H1 (cell line): Measurements from ENCODE around the gene UBE2H. TPM values are rescaled to one million over a fixed set of nuclear protein-coding genes. Genes with fewer than 3 reads are reported as not detected.

Experiments used
- CTCF ChIA-PET: fragments of 300-600 bp; sonication (Branson Sonifier 250); formaldehyde crosslinking; loops from one replicate; lab custom pipeline; 2021; ENCODE audit not compliant: partially characterized antibody; lab: Charles Lee
- POLR2A ChIA-PET: fragments of 300-600 bp; sonication (Branson Sonifier 250); formaldehyde crosslinking; loops from one replicate; lab custom pipeline; 2021; ENCODE audit warnings: inconsistent platforms; ENCODE audit not compliant: partially characterized antibody; lab: Charles Lee
- DNase-seq, 2 experiments: peaks; one replicate each; pipeline versions ENCODE4 v3.0.0 to v3.0.0-alpha.2; 2010 to 2022; ENCODE audit warnings: low spot score in 2 of 2, low read depth in 1 of 2, mixed read lengths in 1 of 2
- FAIRE-seq: peaks from 2 replicates; lab custom pipeline; 2011; peaks lifted over from hg19 to GRCh38; lab: Jason Lieb, UNC
- H2AFZ ChIP-seq: 2 replicates; pipeline ENCODE4 v1.8.1; 2012; ENCODE audit warnings: low read length, inconsistent platforms
- H2AK5ac ChIP-seq: 2 replicates; pipeline ENCODE4 v1.6.1; 2013; ENCODE audit warnings: low read depth, low read length
- H2BK120ac ChIP-seq: replicated peaks from 2 replicates; pipeline ENCODE3; 2013; ENCODE audit warnings: low read depth, low read length, inconsistent platforms
- H2BK12ac ChIP-seq: 2 replicates; pipeline ENCODE4 v1.6.1; 2013; ENCODE audit warnings: low read depth, low read length
- H2BK15ac ChIP-seq: 2 replicates; pipeline ENCODE4 v1.6.1; 2013; ENCODE audit warnings: low read length
- H2BK20ac ChIP-seq: 2 replicates; pipeline ENCODE4 v1.6.1; 2013; ENCODE audit warnings: low read length
- H2BK5ac ChIP-seq: 2 replicates; pipeline ENCODE4 v1.6.1; 2013; ENCODE audit warnings: low read depth, low read length
- H3K14ac ChIP-seq: 2 replicates; pipeline ENCODE4 v1.6.1; 2013; ENCODE audit warnings: inconsistent platforms; ENCODE audit not compliant: insufficient read length
- H3K18ac ChIP-seq: 2 replicates; pipeline ENCODE4 v1.6.1; 2013; ENCODE audit warnings: low read length; ENCODE audit errors: extremely low read depth
- H3K23ac ChIP-seq: 2 replicates; pipeline ENCODE4 v1.6.1; 2013; ENCODE audit warnings: inconsistent platforms; ENCODE audit not compliant: insufficient read length
- H3K23me2 ChIP-seq: 2 replicates; pipeline ENCODE4 v1.6.1; 2013; ENCODE audit warnings: low read depth, low read length
- H3K27ac ChIP-seq: 2 replicates; pipeline ENCODE4 v1.6.1; 2011; ENCODE audit warnings: low read depth, low read length, inconsistent platforms
- H3K27me3 ChIP-seq, 4 experiments: replicated peaks in 1 of 4; 1 replicate in 1 of 4; 2 replicates in 3 of 4; pipeline versions ENCODE4 v1.6.1 to v1.8.1; 2011 to 2013; ENCODE audit warnings: low read length in 3 of 4, mild to moderate bottlenecking in 3 of 4, inconsistent platforms in 2 of 4, mixed read lengths in 2 of 4, moderate library complexity in 1 of 4; ENCODE audit not compliant: control insufficient read depth in 3 of 4, insufficient read depth in 3 of 4; ENCODE audit errors: extremely low read depth in 1 of 4
- H3K36me3 ChIP-seq, 4 experiments: 2 replicates each; pipeline versions ENCODE4 v1.6.1 to v1.8.1; 2011 to 2013; ENCODE audit warnings: mild to moderate bottlenecking in 4 of 4, low read length in 3 of 4, moderate library complexity in 2 of 4, control low read depth in 1 of 4, inconsistent platforms in 1 of 4; ENCODE audit not compliant: insufficient read depth in 4 of 4, control insufficient read depth in 2 of 4
- H3K4ac ChIP-seq: replicated peaks from 2 replicates; pipeline ENCODE3; 2013; ENCODE audit warnings: low read length, low read depth, mixed read lengths, inconsistent platforms; ENCODE audit not compliant: insufficient read length
- H3K4me1 ChIP-seq, 4 experiments: replicated peaks in 1 of 4; 1 replicate in 1 of 4; 2 replicates in 3 of 4; pipeline versions ENCODE4 v1.6.1 to v1.8.1; 2011 to 2013; ENCODE audit warnings: low read length in 3 of 4, inconsistent platforms in 2 of 4, mixed read lengths in 1 of 4; ENCODE audit not compliant: insufficient read depth in 4 of 4, control insufficient read depth in 3 of 4
- H3K4me2 ChIP-seq, 2 experiments: 2 replicates each; pipeline versions ENCODE4 v1.6.1 to v1.8.1; 2011 to 2013; ENCODE audit warnings: low read depth in 2 of 2, low read length in 2 of 2, control low read depth in 1 of 2, inconsistent platforms in 1 of 2, mild to moderate bottlenecking in 1 of 2; ENCODE audit not compliant: insufficient read depth in 1 of 2
- H3K4me3 ChIP-seq, 4 experiments: fragments of 200-600, 300-600 bp in 1 of 4; sonication (generic), shearing (Covaris generic), sonication (Bioruptor Twin) in 1 of 4; 2 replicates each; pipeline versions ENCODE4 v1.5.1 to v1.8.1; 2011 to 2016; ENCODE audit warnings: low read length in 4 of 4, low read depth in 3 of 4, control low read depth in 2 of 4, inconsistent platforms in 2 of 4, mild to moderate bottlenecking in 2 of 4, mixed read lengths in 1 of 4, moderate library complexity in 1 of 4; ENCODE audit not compliant: insufficient read depth in 2 of 4; ENCODE audit errors: extremely low read depth in 1 of 4
- H3K56ac ChIP-seq: replicated peaks from 2 replicates; pipeline ENCODE3; 2013; ENCODE audit warnings: low read depth, mild to moderate bottlenecking, mixed read lengths, low read length, inconsistent platforms; ENCODE audit not compliant: insufficient read length
- H3K79me1 ChIP-seq: 2 replicates; pipeline ENCODE4 v1.6.1; 2013; ENCODE audit warnings: low read depth, low read length, control low read depth
- H3K79me2 ChIP-seq, 2 experiments: 2 replicates each; pipeline versions ENCODE4 v1.6.1 to v1.8.1; 2012 to 2013; ENCODE audit warnings: low read length in 2 of 2, mild to moderate bottlenecking in 2 of 2, inconsistent platforms in 1 of 2; ENCODE audit not compliant: insufficient read depth in 2 of 2, control insufficient read depth in 1 of 2
- H3K9ac ChIP-seq, 4 experiments: replicated peaks in 1 of 4; 1 replicate in 1 of 4; 2 replicates in 3 of 4; pipeline versions ENCODE4 v1.6.1 to v1.8.1; 2011 to 2013; ENCODE audit warnings: low read depth in 3 of 4, low read length in 3 of 4, control low read depth in 2 of 4, mild to moderate bottlenecking in 2 of 4, moderate library complexity in 2 of 4, inconsistent platforms in 1 of 4; ENCODE audit errors: extremely low read depth in 1 of 4
- H3K9me3 ChIP-seq, 2 experiments: 2 replicates each; pipeline versions ENCODE4 v1.6.1 to v1.8.1; 2012 to 2013; ENCODE audit warnings: mild to moderate bottlenecking in 2 of 2, moderate library complexity in 2 of 2, control low read depth in 1 of 2, inconsistent platforms in 1 of 2, low read depth in 1 of 2, low read length in 1 of 2, mixed read lengths in 1 of 2; ENCODE audit not compliant: insufficient read depth in 2 of 2
- H4K20me1 ChIP-seq, 2 experiments: replicated peaks in 1 of 2; 2 replicates each; pipeline versions ENCODE3 to v1.8.1; 2011 to 2013; ENCODE audit warnings: inconsistent platforms in 2 of 2, low read length in 2 of 2, mild to moderate bottlenecking in 1 of 2; ENCODE audit not compliant: insufficient read depth in 2 of 2, control insufficient read depth in 1 of 2
- H4K5ac ChIP-seq: 2 replicates; pipeline ENCODE4 v1.6.1; 2013; ENCODE audit warnings: low read length, low read depth, mixed read lengths, inconsistent platforms; ENCODE audit not compliant: insufficient read length
- H4K8ac ChIP-seq: 2 replicates; pipeline ENCODE4 v1.8.0; 2013; ENCODE audit warnings: mild to moderate bottlenecking, moderate library complexity, low read length, inconsistent platforms; ENCODE audit not compliant: insufficient read depth; ENCODE audit errors: extremely low read depth
- H4K91ac ChIP-seq: replicated peaks from 2 replicates; pipeline ENCODE3; 2013; ENCODE audit warnings: low read length, mixed read lengths, inconsistent platforms; ENCODE audit not compliant: insufficient read length
- KDM1A ChIP-seq: fragments of 200-600, 300-600 bp; sonication (generic); IDR thresholded peaks from 2 replicates; pipeline ENCODE4 v1.7.1; 2016; ENCODE audit warnings: mild to moderate bottlenecking, low read length, borderline replicate concordance
- RBBP5 ChIP-seq: IDR thresholded peaks from 2 replicates; pipeline ENCODE4 v1.7.1; 2012; ENCODE audit warnings: low read depth, mild to moderate bottlenecking, inconsistent platforms, low read length, moderate library complexity, borderline replicate concordance
- SP4 ChIP-seq: IDR thresholded peaks from 2 replicates; pipeline ENCODE4 v1.6.1; 2012; ENCODE audit warnings: low read length, inconsistent platforms
- SRF ChIP-seq: IDR thresholded peaks from 2 replicates; pipeline ENCODE4 v1.6.1; 2011; ENCODE audit warnings: mild to moderate bottlenecking, low read depth, low read length, moderate library complexity
- WGBS, 2 experiments: shearing (Covaris generic) in 1 of 2; methylation state at CpG; one replicate each; pipeline versions ENCODE4 v1.1.6 to v1.1.7; 2013 to 2015; ENCODE audit warnings: low lambda C conversion rate in 2 of 2, mixed read lengths in 2 of 2, inconsistent platforms in 1 of 2, low coverage in 1 of 2, missing lambda C conversion rate in 1 of 2; ENCODE audit not compliant: insufficient replicate concordance in 2 of 2, insufficient coverage in 1 of 2, insufficient read length in 1 of 2; ENCODE audit errors: extremely low coverage in 1 of 2, missing lambda C conversion rate in 1 of 2; 5-methylcytosine and 5-hydroxymethylcytosine counted together
- polyA plus RNA-seq, 7 experiments: library from polyadenylated mRNA; depleted of rRNA in 3 of 7; stranded (reverse) in 5 of 7; unstranded in 2 of 7; fragments of >200 nt in 5 of 7; fragments of 200-250 nt in 2 of 7; gene quantifications; 1 replicate in 5 of 7; 2 replicates in 1 of 7; 4 replicates in 1 of 7; pipeline versions ENCODE4 v1.2.1 to v1.2.3, GENCODE V29; 2011 to 2013; ENCODE audit warnings: missing spikeins in 2 of 7, mixed read lengths in 2 of 7
- total RNA-seq: library from RNA; stranded (reverse); fragmentation: NEBNext Ultra II Directional; extraction: Animal tissue kit (Norgen Biotek cat#: 25700); gene quantifications from 2 replicates; pipeline ENCODE4 v1.2.1, GENCODE V29; 2021

UBE2H gene
- total and polyA plus RNA-seq, 2 of the 8 experiments (the other 6 are each of a cell fraction or from before 2014, with no cell fraction given) = 30.6 to 62.2 TPM

GRCh38 chr7:129841465-129841864 is 111.3 kb downstream of the UBE2H start:
- no peak overlapping the region for H4K91ac ChIP-seq
- TF ChIP-seq SRF (no peak), KDM1A (no peak), SP4 (no peak), RBBP5 (no peak)
- no peaks in the 10 kb centered on the region for H3K9me3 ChIP-seq
- WGBS, 2 experiments = 87% methylated on average over 3 of the region's 3 CpGs; no CpG with 5 or more reads in 1 of the 2 experiments
- no peak overlapping the region for H4K8ac ChIP-seq
- 0 out of 2 replicates have a peak, but pooled peaks cover 2% of the 10 kb centered on the region for H3K79me1 ChIP-seq
- no peak overlapping the region; the same call in 1 of the 2 replicates for H2BK12ac ChIP-seq
- H3K18ac ChIP-seq = no peak overlapping the region
- peak overlapping the region; percentile 68 for H2BK20ac ChIP-seq
- no peak overlapping the region for H2BK120ac ChIP-seq
- FAIRE-seq (no peak), DNase-seq (no peak)
- no peak overlapping the region for H2AFZ ChIP-seq
- no peak overlapping the region for H3K4me2 ChIP-seq
- peaks cover 4 to 29% (median 19%) of the 10 kb centered on the region in 4 experiments for H3K4me1 ChIP-seq
- no peak overlapping the region; the same call in 1 of the 2 replicates for H2BK5ac ChIP-seq
- no peak overlapping the region for H3K23ac ChIP-seq
- no peak overlapping the region for H3K56ac ChIP-seq
- no peaks in the 10 kb centered on the region for H4K20me1 ChIP-seq
- ChIA-PET POLR2A (interaction anchor here (1.6 kb wide), 1 partner anchor 16 kb away, joined by 3 read pairs; no protein-coding TSS in a partner anchor), CTCF (interaction anchor here (4.4 kb wide), 1 partner anchor 11 kb away, joined by 40 read pairs; no protein-coding TSS in a partner anchor)
- H3K4me3 ChIP-seq = no peak overlapping the region
- peaks cover 0 to 24% of the 10 kb centered on the region in 2 experiments; a peak in 3 of 4 replicates for H3K79me2 ChIP-seq
- no peaks in the 10 kb centered on the region for H3K23me2 ChIP-seq
- no peak overlapping the region for H2BK15ac ChIP-seq
- H3K4ac ChIP-seq = no peak overlapping the region
- H3K36me3 ChIP-seq = peaks cover 0 to 10% (median 0%) of the 10 kb centered on the region in 4 experiments; a peak in 1 of 8 replicates
- no peak overlapping the region; a peak in 1 of 7 replicates for H3K9ac ChIP-seq
- H3K27me3 ChIP-seq = no peaks in the 10 kb centered on the region
- H3K27ac ChIP-seq = no peak overlapping the region
- no peak overlapping the region for H3K14ac ChIP-seq
- no peak overlapping the region for H2AK5ac ChIP-seq
- H4K5ac ChIP-seq = peak overlapping the region; percentile 25
